NCI-H1048 (cell line): ENCODE results near the gene TBX21.

Experiments
- DNase-seq: peaks from one replicate; lab custom pipeline; 2025; lab: John Stamatoyannopoulos, UW

Gene TBX21

DNA sequence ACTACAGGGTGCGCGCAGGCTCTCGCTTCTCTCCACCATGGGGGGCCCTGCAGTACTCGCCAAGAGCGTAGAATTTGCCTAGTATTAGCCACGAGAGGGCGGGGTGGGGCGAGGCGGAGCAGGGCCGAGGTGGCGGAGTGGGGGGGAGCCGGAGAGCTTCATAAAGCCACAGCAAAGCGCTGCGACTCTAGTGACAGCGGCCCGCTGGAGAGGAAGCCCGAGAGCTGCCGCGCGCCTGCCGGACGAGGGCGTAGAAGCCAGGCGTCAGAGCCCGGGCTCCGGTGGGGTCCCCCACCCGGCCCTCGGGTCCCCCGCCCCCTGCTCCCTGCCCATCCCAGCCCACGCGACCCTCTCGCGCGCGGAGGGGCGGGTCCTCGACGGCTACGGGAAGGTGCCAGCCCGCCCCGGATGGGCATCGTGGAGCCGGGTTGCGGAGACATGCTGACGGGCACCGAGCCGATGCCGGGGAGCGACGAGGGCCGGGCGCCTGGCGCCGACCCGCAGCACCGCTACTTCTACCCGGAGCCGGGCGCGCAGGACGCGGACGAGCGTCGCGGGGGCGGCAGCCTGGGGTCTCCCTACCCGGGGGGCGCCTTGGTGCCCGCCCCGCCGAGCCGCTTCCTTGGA, at the start of gene TBX21:
TSS of gene TBX21 (plus strand) at position 190 of the 627 bp plus-strand sequence. CDS start at position 409, 219 bp downstream.
- no peak for DNase-seq

- no peak for DNase-seq
These were observed 49.0 kb upstream of the TBX21 start for GRCh38 chr17:47684025-47684424.

DNA sequence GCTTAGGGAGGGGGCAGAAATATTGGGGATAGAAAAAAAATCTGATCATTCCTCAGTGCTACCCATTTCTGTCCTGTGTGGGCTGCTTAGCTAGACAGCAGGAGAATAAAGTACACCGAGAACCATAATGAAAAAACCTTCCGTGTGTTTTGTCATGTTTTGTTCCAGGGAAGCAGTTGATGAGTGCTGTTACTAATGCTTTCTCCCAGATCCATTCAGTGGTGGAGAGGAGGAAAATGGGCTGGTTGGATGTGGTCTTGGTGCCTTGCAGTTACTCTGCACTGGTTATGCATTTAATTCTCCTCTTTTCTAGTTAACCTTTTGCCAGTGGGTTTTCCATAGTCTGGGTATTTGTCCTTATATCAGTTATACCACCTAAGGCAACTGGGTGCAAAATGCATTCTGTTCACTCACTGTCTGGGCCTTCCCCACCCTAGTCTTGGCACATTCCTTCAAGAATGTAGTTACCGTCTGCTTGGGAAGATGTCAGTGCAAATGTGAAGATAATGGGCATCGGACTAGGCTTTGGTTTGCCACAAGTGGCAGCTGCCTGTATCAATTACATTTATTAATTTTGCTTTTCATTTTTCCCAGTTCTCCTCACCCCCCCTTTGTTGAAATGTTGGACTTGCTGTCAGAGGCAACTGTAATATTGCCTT, 48.4 kb upstream of the TBX21 start:
- no peak for DNase-seq

- no peak for DNase-seq
These were observed 47.3 kb upstream of the TBX21 start for GRCh38 chr17:47685556-47686275.

DNA sequence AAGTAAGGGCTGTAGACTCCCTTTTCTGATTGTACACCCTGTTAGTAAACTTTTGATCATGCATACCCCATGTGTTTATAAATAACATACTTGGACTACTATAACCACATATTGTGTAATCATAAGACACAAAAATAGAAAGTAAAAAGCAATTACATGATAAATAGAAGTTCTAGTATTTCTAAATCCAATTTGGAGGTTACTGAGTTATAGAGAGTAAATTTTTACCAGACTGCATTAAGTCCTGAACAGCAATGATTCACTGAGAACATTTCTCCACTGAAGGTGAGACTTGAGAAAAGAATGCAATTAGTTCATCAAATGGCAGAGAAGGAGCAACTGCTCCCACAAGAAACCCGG, 46.8 kb upstream of the TBX21 start:
- DNase-seq = no peak

DNA sequence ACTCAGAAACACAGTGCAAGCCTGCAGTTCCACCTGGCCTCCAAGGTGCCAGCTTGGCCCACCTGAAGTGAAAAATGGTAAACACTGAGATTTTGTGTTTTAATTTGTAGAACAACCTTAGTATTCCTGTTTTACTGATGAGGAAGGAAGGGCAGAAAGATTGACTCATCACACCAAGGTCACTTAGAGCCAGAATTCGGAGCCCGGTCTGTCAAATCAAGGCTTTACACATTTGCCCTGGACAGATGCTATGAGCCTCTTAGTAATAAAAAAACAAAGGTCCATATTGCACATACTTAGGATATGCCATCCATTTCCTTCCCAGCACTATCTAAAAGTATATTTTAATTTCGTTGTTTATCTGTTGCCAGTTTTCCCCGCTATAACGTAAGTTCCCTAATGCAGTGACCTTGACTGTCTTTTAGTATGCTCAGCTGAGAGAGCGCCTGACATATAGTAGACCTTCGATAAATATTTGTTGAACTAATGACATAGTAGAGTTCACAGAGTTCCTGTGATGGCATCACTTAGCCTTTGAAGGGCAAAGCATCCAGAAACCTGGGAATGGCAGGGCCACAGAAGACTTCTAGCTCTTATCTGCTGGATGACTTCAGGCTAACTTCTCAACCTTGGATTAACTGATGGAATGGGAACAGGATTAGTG, 46.2 kb upstream of the TBX21 start:
- no peak for DNase-seq

DNA sequence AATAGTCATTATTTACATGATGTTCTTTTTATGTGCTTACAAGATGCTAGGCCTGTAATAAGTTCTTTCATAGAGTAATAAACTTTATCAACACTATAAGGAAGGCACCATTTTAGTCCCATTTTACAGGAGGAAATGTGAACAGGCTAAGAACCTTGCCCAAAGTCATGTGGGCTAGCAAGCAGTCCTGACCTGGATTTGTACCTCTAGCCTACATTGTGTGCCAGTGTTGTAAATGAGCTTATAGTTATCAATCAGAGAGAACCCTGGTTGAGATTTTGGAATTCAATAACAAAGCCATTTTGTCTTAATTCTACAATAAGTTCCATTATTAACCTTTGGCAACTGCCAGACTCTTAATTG, 45.7 kb upstream of the TBX21 start:
- DNase-seq = no peak

- DNase-seq = no peak
These were observed 45.3 kb upstream of the TBX21 start for GRCh38 chr17:47687748-47688147.

- DNase-seq = no peak
These were observed 42.9 kb upstream of the TBX21 start for GRCh38 chr17:47690121-47690520.

DNA sequence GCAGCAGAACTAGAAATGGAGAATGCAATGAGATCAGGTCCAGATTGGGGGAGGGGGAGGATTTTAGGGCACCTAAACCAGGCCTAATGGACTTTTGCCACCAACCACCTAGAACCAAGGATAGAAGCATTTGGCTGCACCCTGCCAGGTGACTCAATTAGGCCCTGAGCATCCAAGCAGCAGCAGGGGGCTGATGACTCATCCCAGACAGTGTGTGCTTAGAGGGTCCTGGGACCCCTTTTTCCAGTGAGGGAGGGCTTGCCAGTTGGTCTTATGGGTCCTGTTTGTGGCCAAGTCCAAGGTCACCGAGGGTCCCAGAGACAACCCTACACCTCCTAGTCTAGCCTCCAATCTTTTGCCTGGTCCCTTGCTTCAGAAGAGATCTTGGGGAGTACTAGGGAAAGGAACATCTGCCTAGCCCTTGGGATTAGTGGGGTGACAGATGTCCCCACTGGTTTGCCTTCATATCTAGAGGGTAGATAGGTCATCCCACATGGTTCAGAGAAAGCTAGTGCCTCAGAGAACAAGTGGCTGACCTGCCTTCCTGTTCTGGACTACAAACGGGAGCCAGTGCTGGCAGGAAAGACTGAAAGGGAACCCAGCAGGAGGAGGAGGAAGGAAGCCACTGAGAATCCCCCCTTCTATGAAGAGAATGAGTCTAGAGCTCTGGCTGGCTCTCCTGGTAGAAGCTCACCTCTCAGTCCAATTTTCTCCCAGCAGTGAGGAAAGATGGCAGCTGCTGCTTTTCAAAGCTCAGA, 40.7 kb upstream of the TBX21 start:
- no peak for DNase-seq

DNA sequence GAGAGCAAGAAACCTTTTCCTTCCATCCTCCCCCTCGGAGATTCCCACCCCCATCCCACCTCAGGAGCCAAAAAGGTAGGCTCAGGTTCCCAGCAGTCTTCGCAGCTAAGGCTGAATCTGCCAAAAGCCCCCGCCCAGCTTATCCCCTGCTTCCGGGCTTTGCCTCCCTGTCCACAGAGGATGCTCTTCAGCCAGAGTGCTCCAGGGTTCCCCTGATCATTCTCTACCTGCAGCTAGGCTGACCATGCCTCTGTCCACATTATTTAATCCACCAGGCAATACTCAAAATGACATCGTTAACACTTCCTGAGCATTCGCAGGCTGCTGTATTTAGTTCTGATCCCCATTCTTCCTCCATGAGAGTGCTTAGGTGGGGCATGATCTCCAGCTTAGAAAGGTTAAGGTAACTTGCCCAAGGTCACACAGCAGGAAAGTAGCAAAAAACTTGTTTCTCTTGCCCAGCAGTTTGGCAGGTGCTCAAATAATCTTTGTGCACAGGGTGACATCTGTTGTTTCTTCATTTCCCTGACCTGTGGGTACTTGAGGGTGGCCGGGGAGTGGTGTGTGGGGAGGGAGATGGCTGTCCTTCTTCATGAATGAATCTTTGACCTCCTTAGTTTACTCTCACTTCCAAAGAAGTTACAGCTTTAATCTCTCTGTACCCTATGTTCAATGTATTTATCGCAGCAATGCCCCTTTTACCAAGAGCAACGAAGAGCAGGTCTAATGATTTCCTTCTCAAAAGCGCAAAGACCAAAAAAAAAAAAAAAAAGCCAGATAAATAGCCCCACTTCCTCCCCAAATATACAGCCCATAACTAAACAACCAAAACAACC, 39.9 kb upstream of the TBX21 start:
- no peak for DNase-seq

GRCh38 chr17:47693731-47694580, 39.1 kb upstream of the TBX21 start, which contains the start of gene TBKBP1:
Gene TBKBP1 (plus strand): TSS chr17:47694161. CDS start chr17:47696113, 1,952 bp downstream.
- DNase-seq = no peak

GRCh38 chr17:47694581-47695428, 38.2 kb upstream of the TBX21 start:
- DNase-seq = no peak

DNA sequence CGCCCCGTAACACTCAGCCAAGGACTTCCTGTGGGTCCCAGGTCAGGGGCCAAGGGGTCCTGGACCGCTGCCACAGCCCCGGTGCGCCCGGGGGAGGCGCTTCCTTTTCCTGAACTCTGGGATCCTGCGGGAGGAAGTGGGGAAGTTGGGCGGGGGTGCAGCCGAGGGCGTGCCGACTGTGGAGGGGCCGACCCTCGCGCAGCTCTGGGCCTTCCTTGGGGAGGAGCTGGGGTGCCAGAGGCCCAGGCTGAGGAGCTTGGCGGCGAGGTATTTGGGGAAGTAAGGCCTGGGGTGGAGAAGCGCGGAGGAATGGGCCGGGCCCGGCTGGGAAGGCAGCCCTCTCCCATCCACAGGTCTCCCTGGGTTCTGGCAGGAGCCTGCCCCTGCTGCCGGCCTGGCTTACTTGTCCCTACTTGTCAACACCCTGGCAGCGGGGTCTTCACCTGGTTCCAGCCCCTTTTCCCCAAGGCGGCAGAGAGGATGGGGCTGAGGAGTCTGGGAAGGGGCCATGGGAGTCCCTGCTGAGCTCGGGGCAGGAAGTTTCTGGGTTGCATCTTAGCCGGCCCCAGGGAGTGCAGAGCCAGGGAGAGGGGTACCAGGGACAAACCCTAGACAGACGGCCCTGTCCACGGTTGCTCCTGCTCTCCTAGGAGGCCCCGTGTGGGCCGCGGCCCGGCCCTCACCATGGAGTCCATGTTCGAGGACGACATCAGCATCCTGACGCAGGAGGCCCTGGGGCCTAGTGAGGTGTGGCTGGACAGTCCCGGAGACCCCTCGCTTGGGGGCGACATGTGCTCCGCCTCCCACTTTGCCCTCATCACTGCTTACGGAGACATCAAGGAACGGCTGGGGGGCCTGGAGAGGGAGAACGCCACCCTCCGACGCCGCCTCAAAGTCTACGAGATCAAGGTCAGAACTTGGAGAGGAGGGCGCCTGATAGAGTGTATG, 37.3 kb upstream of the TBX21 start:
- no peak for DNase-seq

DNA sequence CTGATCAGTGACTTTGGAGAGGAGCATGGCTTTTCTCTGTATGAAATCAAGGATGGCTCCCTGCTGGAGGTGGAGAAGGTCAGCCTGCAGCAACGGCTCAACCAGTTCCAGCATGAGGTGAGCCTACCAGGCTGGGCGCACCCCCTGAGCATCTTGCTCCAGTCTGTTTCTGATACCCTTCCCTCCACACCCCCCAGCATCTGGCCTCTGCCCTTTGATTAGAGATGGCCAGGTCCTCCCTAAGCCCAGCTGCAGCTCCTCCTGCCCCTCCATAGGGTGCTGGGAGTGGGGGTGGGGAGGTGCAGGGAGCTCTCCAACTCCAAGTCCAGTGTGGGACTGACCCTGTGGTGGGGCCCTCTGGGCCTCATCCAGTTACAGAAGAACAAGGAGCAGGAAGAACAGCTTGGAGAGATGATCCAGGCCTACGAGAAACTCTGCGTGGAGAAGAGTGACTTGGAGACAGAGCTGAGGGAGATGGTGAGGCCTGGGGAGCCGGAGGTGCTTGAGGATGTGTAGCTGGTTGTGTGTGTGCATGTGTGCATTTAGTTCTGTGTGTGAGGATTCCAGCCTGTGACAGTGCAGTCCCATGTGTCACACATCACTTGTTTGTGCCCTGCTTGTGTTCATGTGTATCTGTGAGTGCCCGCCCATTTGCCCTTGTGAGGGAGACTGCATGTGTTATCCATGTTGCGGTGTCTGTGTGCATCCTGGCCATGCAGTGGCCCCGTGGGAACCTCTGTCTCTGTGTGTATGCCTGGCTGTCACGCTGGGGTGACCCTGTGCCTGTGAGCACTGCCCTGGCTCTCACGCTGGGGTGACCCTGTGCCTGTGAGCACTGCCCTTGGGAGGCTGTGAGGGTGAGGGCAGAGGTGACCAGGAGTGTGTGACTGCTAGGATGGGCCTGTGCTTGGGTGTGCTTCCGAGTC, 36.1 kb upstream of the TBX21 start:
- DNase-seq = no peak

GRCh38 chr17:47697906-47698711, 34.9 kb upstream of the TBX21 start:
- DNase-seq = no peak
